HepG2 (cell line): Measurements from ENCODE around the gene CFL1. TPM values are rescaled to one million over a fixed set of nuclear protein-coding genes. Genes with fewer than 3 reads are reported as not detected.

Source experiments
- AGO1 ChIP-seq: fragments of 200-400 bp; formaldehyde crosslinking; IDR thresholded peaks from 2 replicates; pipeline ENCODE4 v1.6.1; 2017; ENCODE audit warnings: mild to moderate bottlenecking, low read depth, low read length, moderate library complexity; ENCODE audit not compliant: poor library complexity, severe bottlenecking
- ARNT2 ChIP-seq: sonication (generic); formaldehyde crosslinking; IDR thresholded peaks from 2 replicates; pipeline ENCODE4 v1.8.0; 2022; ENCODE audit warnings: mild to moderate bottlenecking, low read depth, missing genetic modification reagents, moderate library complexity
- BHLHE40 ChIP-seq: IDR thresholded peaks from 2 replicates; pipeline ENCODE4 v1.6.1; 2011; ENCODE audit warnings: low read length, improper control_type of control experiment
- DMAP1 ChIP-seq: IDR thresholded peaks from 2 replicates; pipeline ENCODE4 v1.6.1; 2016
- EZH2 ChIP-seq: conservative IDR thresholded peaks from 2 replicates; pipeline ENCODE4 v1.6.1; 2012; ENCODE audit warnings: mild to moderate bottlenecking, low read depth, low read length, moderate library complexity
- FOXO1 ChIP-seq: sonication (generic); formaldehyde crosslinking; IDR thresholded peaks from 2 replicates; pipeline ENCODE4 v1.4.0; 2020; ENCODE audit warnings: missing genetic modification reagents
- HES4 ChIP-seq: sonication (generic); formaldehyde crosslinking; IDR thresholded peaks from 2 replicates; pipeline ENCODE4 v1.9.0; 2021; ENCODE audit warnings: mild to moderate bottlenecking, missing genetic modification reagents, borderline replicate concordance
- HMGXB4 ChIP-seq, 2 experiments: sonication (generic) in 1 of 2; formaldehyde crosslinking in 1 of 2; IDR thresholded peaks; 2 replicates each; pipeline versions ENCODE4 v1.4.0 to v1.6.1; 2018 to 2020; ENCODE audit warnings: missing genetic modification reagents in 2 of 2, borderline replicate concordance in 1 of 2, low read depth in 1 of 2, mild to moderate bottlenecking in 1 of 2, missing biosample characterization in 1 of 2
- MIER2 ChIP-seq: IDR thresholded peaks from 2 replicates; pipeline ENCODE4 v1.6.1; 2016; ENCODE audit warnings: missing biosample characterization, missing genetic modification reagents
- PHF20 ChIP-seq: sonication (generic); formaldehyde crosslinking; IDR thresholded peaks from 2 replicates; pipeline ENCODE4 v1.5.0; 2020; ENCODE audit warnings: mild to moderate bottlenecking, missing genetic modification reagents
- SALL1 ChIP-seq: sonication (generic); formaldehyde crosslinking; IDR thresholded peaks from 2 replicates; pipeline ENCODE4 v1.8.0; 2022; ENCODE audit warnings: mild to moderate bottlenecking, missing genetic modification reagents
- SETDB1 ChIP-seq: sonication (generic); formaldehyde crosslinking; IDR thresholded peaks from 2 replicates; pipeline ENCODE4 v1.5.1; 2020; ENCODE audit warnings: missing genetic modification reagents, mild to moderate bottlenecking, borderline replicate concordance
- TFE3 ChIP-seq: IDR thresholded peaks from 2 replicates; pipeline ENCODE4 v1.6.1; 2016
- TMF1 ChIP-seq: sonication (generic); formaldehyde crosslinking; IDR thresholded peaks from 2 replicates; pipeline ENCODE4 v1.8.1; 2022; ENCODE audit warnings: low read depth, missing genetic modification reagents
- YY1 ChIP-seq: IDR thresholded peaks from 2 replicates; pipeline ENCODE4 v1.6.1; 2011; ENCODE audit warnings: low read length, low read depth, moderate library complexity, mild to moderate bottlenecking; ENCODE audit not compliant: insufficient read depth, insufficient replicate concordance
- ZBTB42 ChIP-seq: sonication (generic); formaldehyde crosslinking; IDR thresholded peaks from 2 replicates; pipeline ENCODE4 v1.5.0; 2020; ENCODE audit warnings: mild to moderate bottlenecking, missing genetic modification reagents
- ZNF574 ChIP-seq: sonication (generic); formaldehyde crosslinking; IDR thresholded peaks from 2 replicates; pipeline ENCODE4 v1.4.0; 2020; ENCODE audit warnings: missing genetic modification reagents
- ZSCAN21 ChIP-seq: sonication (generic); formaldehyde crosslinking; IDR thresholded peaks from 2 replicates; pipeline ENCODE4 v1.8.0; 2022; ENCODE audit warnings: mild to moderate bottlenecking, missing genetic modification reagents, moderate library complexity, borderline replicate concordance
- polyA plus RNA-seq, 8 experiments: library from polyadenylated mRNA; depleted of rRNA in 3 of 8; stranded (reverse) in 7 of 8; unstranded in 1 of 8; fragments of >200 nt; fragmentation: Illumina TruSeq in 4 of 8; extraction: Trizol in 4 of 8; gene quantifications; 2 replicates each; pipeline versions ENCODE4 v1.2.1 to v1.2.3, GENCODE V29; 2011 to 2016; ENCODE audit warnings: low read depth in 4 of 8, missing spikeins in 1 of 8, mixed read lengths in 1 of 8; ENCODE audit not compliant: insufficient read depth in 1 of 8
- total RNA-seq, 5 experiments: library from RNA; depleted of rRNA; stranded (reverse); fragments of >200 nt; fragmentation: Illumina TruSeq; extraction: Trizol; gene quantifications; 2 replicates each; pipeline ENCODE4 v1.2.3, GENCODE V29; 2016; ENCODE audit warnings: low read depth in 1 of 5
- TF ChIP-seq, protein P1 (sequence below): sonication (generic); formaldehyde crosslinking; IDR thresholded peaks from 2 replicates; pipeline ENCODE4 v1.4.0; 2020; ENCODE audit warnings: missing genetic modification reagents

The CFL1 gene
- total and polyA plus RNA-seq, 2 of the 13 experiments (the other 11 are each of a cell fraction or from before 2014, with no cell fraction given) = 379 to 383 TPM

- TF ChIP-seq HMGXB4 (CRISPR knock-in tag; IDR thresholded peaks at IDR 0.05; ENCODE audit: borderline replicate concordance in 1 of 2, low read depth in 1 of 2) (peak; percentile 84 to 97), AGO1 (no peak), DMAP1 (no peak), MIER2 (CRISPR knock-in tag) (no peak), BHLHE40 (peak; percentile 67), ZNF574 (CRISPR knock-in tag) (peak; percentile 81), TFE3 (CRISPR knock-in tag) (0 out of 2 replicates have a peak, but pooled peaks have one; percentile 65), FOXO1 (CRISPR knock-in tag) (peak; percentile 25; the same call in 1 of the 2 replicates), TMF1 (CRISPR knock-in tag) (peak; percentile 64; the same call in 1 of the 2 replicates), EZH2 (no peak), SALL1 (CRISPR knock-in tag) (peak; percentile 69), ZSCAN21 (CRISPR knock-in tag) (0 out of 2 replicates have a peak, but pooled peaks have one; percentile 17), SETDB1 (CRISPR knock-in tag) (no peak), ARNT2 (peak; percentile 49; the same call in 1 of the 2 replicates), ZBTB42 (no peak), HES4 (CRISPR knock-in tag) (0 out of 2 replicates have a peak, but pooled peaks have one; percentile 52), YY1 (peak; percentile 72), PHF20 (CRISPR knock-in tag) (peak; percentile 55; the same call in 1 of the 2 replicates)
- TF ChIP-seq, protein P1, sequence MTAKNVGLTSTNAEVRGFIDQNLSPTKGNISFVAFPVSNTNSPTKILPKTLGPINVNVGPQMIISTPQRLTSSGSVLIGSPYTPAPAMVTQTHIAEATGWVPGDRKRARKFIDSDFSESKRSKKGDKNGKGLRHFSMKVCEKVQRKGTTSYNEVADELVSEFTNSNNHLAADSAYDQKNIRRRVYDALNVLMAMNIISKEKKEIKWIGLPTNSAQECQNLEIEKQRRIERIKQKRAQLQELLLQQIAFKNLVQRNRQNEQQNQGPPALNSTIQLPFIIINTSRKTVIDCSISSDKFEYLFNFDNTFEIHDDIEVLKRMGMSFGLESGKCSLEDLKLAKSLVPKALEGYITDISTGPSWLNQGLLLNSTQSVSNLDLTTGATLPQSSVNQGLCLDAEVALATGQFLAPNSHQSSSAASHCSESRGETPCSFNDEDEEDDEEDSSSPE = peak; percentile 77
Observed at GRCh38 chr11:65817835-65818680, 39.9 kb downstream of the CFL1 start (continued).
